GM21526 (cell line): ENCODE results near the gene PCNX2.

Experiments used
- ATAC-seq: cut with Tn5 transposase; IDR thresholded peaks from one replicate; pipeline ENCODE4 v1.9.1; 2021; ENCODE audit warnings: moderate library complexity; ENCODE audit not compliant: unreplicated experiment, low FRiP score

Gene PCNX2

GRCh38 chr1:232978091-232978634 lies 317.4 kb downstream of the PCNX2 start:
- no peak for ATAC-seq

GRCh38 chr1:232974971-232975370 lies 320.6 kb downstream of the PCNX2 start:
- ATAC-seq, result no peak

- ATAC-seq, result no peak
These were observed 321.6 kb downstream of the PCNX2 start for GRCh38 chr1:232973652-232974611.

- ATAC-seq, result no peak
These were observed 325.0 kb downstream of the PCNX2 start for GRCh38 chr1:232970508-232970907.

- no peak for ATAC-seq
These were observed 325.7 kb downstream of the PCNX2 start for GRCh38 chr1:232969799-232970198.

GRCh38 chr1:232968965-232969364 lies 326.6 kb downstream of the PCNX2 start:
- no peak for ATAC-seq

- no peak for ATAC-seq
These were observed 327.1 kb downstream of the PCNX2 start for GRCh38 chr1:232968391-232968790.

- no peak for ATAC-seq
These were observed 328.9 kb downstream of the PCNX2 start for GRCh38 chr1:232966663-232967062.

- no peak for ATAC-seq
These were observed 329.7 kb downstream of the PCNX2 start for GRCh38 chr1:232965912-232966217.

GRCh38 chr1:232965124-232965911 lies 330.2 kb downstream of the PCNX2 start:
- ATAC-seq, result no peak

- no peak for ATAC-seq
These were observed 330.9 kb downstream of the PCNX2 start for GRCh38 chr1:232964601-232965000.

GRCh38 chr1:232962761-232963745 lies 332.5 kb downstream of the PCNX2 start:
- no peak for ATAC-seq

GRCh38 chr1:232958067-232958466 lies 337.5 kb downstream of the PCNX2 start:
- ATAC-seq, result no peak

GRCh38 chr1:232956081-232956480 lies 339.4 kb downstream of the PCNX2 start:
- no peak for ATAC-seq

- ATAC-seq, result no peak
These were observed 340.7 kb downstream of the PCNX2 start for GRCh38 chr1:232954594-232955365.

GRCh38 chr1:232952514-232953499 lies 342.7 kb downstream of the PCNX2 start:
- ATAC-seq, result peak; percentile 62

GRCh38 chr1:232951605-232952004 lies 343.9 kb downstream of the PCNX2 start:
- no peak for ATAC-seq

- peak; percentile 22 for ATAC-seq
These were observed 344.3 kb downstream of the PCNX2 start for GRCh38 chr1:232951180-232951579.
